GM06990 (cell line): Measurements from ENCODE around the gene TMEM248.

Experiments
- DNase-seq: peaks from one replicate; pipeline ENCODE4 v3.0.0-alpha.2; 2011; ENCODE audit not compliant: insufficient read length; ENCODE audit errors: extremely low read depth
- H3K27me3 ChIP-seq: replicated peaks from 2 replicates; pipeline ENCODE4 v1.6.0; 2011; ENCODE audit warnings: low read length; ENCODE audit not compliant: control insufficient read depth, insufficient read depth
- H3K36me3 ChIP-seq: 2 replicates; pipeline ENCODE4 v1.5.1; 2011; ENCODE audit warnings: low read length; ENCODE audit not compliant: control insufficient read depth, insufficient read depth
- H3K4me3 ChIP-seq: replicated peaks from 2 replicates; pipeline ENCODE4 v1.5.1; 2011; ENCODE audit warnings: low read depth, mild to moderate bottlenecking, control low read depth, low read length
- CTCF ChIP-seq: IDR thresholded peaks from 2 replicates; pipeline ENCODE4 v1.5.1; 2011; ENCODE audit warnings: low read length, control low read depth, mild to moderate bottlenecking, inconsistent platforms; ENCODE audit not compliant: insufficient read depth, poor library complexity, severe bottlenecking

TMEM248 gene

GRCh38 chr7:66899552-66900280 lies 21.3 kb upstream of the TMEM248 start:
- H3K36me3 ChIP-seq: peaks cover 15% of the 10 kb centered on the region
- no peak for DNase-seq
- H3K27me3 ChIP-seq: no peaks in the 10 kb centered on the region
- H3K4me3 ChIP-seq: no peak overlapping the region
- no peak for TF ChIP-seq CTCF

- peaks cover 18% of the 10 kb centered on the region for H3K36me3 ChIP-seq
These were observed 18.8 kb upstream of the TMEM248 start for GRCh38 chr7:66901941-66902843.

GRCh38 chr7:66902844-66903180 lies 18.2 kb upstream of the TMEM248 start:
- H3K27me3 ChIP-seq: no peaks in the 10 kb centered on the region
- no peak for TF ChIP-seq CTCF
- H3K4me3 ChIP-seq: no peak overlapping the region
- DNase-seq: no peak
- H3K36me3 ChIP-seq: peaks cover 13% of the 10 kb centered on the region

More at GRCh38 chr7:66901941-66902843, 18.8 kb upstream of the TMEM248 start:
- H3K27me3 ChIP-seq: no peaks in the 10 kb centered on the region
- no peak for TF ChIP-seq CTCF
- no peak overlapping the region for H3K4me3 ChIP-seq
- no peak for DNase-seq

- Histone ChIP-seq H3K4me3 (no peak overlapping the region), H3K36me3 (peaks cover 13% of the 10 kb centered on the region), H3K27me3 (no peaks in the 10 kb centered on the region)
- no peak for DNase-seq
- no peak for TF ChIP-seq CTCF
These were observed 17.5 kb upstream of the TMEM248 start for GRCh38 chr7:66903360-66904062.

- H3K27me3 ChIP-seq: no peaks in the 10 kb centered on the region
- no peak for DNase-seq
- no peak overlapping the region for H3K4me3 ChIP-seq
- no peak for TF ChIP-seq CTCF
- peaks cover 12% of the 10 kb centered on the region for H3K36me3 ChIP-seq
These were observed 16.9 kb upstream of the TMEM248 start for GRCh38 chr7:66904063-66904593.
